HepG2 (cell line): ENCODE data around the gene SMPD1. TPM values are rescaled to one million over a fixed set of nuclear protein-coding genes. Genes with fewer than 3 reads are reported as not detected.

Experiments used
- CENPX ChIP-seq: sonication (generic); formaldehyde crosslinking; IDR thresholded peaks from 2 replicates; pipeline ENCODE4 v1.9.0; 2021; ENCODE audit warnings: mild to moderate bottlenecking, missing genetic modification reagents, moderate library complexity
- ELF3 ChIP-seq: IDR thresholded peaks from 2 replicates; pipeline ENCODE4 v1.6.1; 2016; ENCODE audit warnings: missing genetic modification reagents, missing compliant biosample characterization
- ERF ChIP-seq: IDR thresholded peaks from 2 replicates; pipeline ENCODE4 v1.6.1; 2018; ENCODE audit warnings: missing biosample characterization, missing genetic modification reagents
- PRMT3 ChIP-seq: sonication (generic); formaldehyde crosslinking; IDR thresholded peaks from 2 replicates; pipeline ENCODE4 v1.8.1; 2022; ENCODE audit warnings: low read depth, mild to moderate bottlenecking, moderate library complexity, missing genetic modification reagents, borderline replicate concordance
- RFXANK ChIP-seq: IDR thresholded peaks from 2 replicates; pipeline ENCODE4 v1.6.1; 2016
- YY1 ChIP-seq: IDR thresholded peaks from 2 replicates; pipeline ENCODE4 v1.6.1; 2011; ENCODE audit warnings: low read length, low read depth, moderate library complexity, mild to moderate bottlenecking; ENCODE audit not compliant: insufficient read depth, insufficient replicate concordance
- ZNF382 ChIP-seq: sonication (generic); formaldehyde crosslinking; IDR thresholded peaks from 2 replicates; pipeline ENCODE4 v1.5.0; 2020; ENCODE audit warnings: missing genetic modification reagents, mild to moderate bottlenecking, borderline replicate concordance
- ZNF670 ChIP-seq: sonication (generic); formaldehyde crosslinking; IDR thresholded peaks from 2 replicates; pipeline ENCODE4 v1.8.0; 2022; ENCODE audit warnings: mild to moderate bottlenecking, missing genetic modification reagents, borderline replicate concordance
- ZNF703 ChIP-seq: sonication (generic); formaldehyde crosslinking; IDR thresholded peaks from 2 replicates; pipeline ENCODE4 v1.5.1; 2020; ENCODE audit warnings: missing genetic modification reagents, mild to moderate bottlenecking, moderate library complexity, borderline replicate concordance
- ZNF781 ChIP-seq: sonication (generic); formaldehyde crosslinking; IDR thresholded peaks from 2 replicates; pipeline ENCODE4 v1.5.1; 2020; ENCODE audit warnings: borderline replicate concordance, mild to moderate bottlenecking, missing genetic modification reagents; ENCODE audit errors: not compliant biosample characterization
- ZNF792 ChIP-seq: IDR thresholded peaks from 2 replicates; pipeline ENCODE4 v1.6.1; 2016
- ZSCAN12 ChIP-seq: sonication (generic); formaldehyde crosslinking; IDR thresholded peaks from 2 replicates; pipeline ENCODE4 v1.9.0; 2021; ENCODE audit warnings: mild to moderate bottlenecking, missing genetic modification reagents
- polyA plus RNA-seq, 8 experiments: library from polyadenylated mRNA; depleted of rRNA in 3 of 8; stranded (reverse) in 7 of 8; unstranded in 1 of 8; fragments of >200 nt; fragmentation: Illumina TruSeq in 4 of 8; extraction: Trizol in 4 of 8; gene quantifications; 2 replicates each; pipeline versions ENCODE4 v1.2.1 to v1.2.3, GENCODE V29; 2011 to 2016; ENCODE audit warnings: low read depth in 4 of 8, missing spikeins in 1 of 8, mixed read lengths in 1 of 8; ENCODE audit not compliant: insufficient read depth in 1 of 8
- total RNA-seq, 5 experiments: library from RNA; depleted of rRNA; stranded (reverse); fragments of >200 nt; fragmentation: Illumina TruSeq; extraction: Trizol; gene quantifications; 2 replicates each; pipeline ENCODE4 v1.2.3, GENCODE V29; 2016; ENCODE audit warnings: low read depth in 1 of 5
- TF ChIP-seq, protein P1 (sequence below): sonication (generic); formaldehyde crosslinking; IDR thresholded peaks from 2 replicates; pipeline ENCODE4 v1.4.0; 2020; ENCODE audit warnings: missing genetic modification reagents, borderline replicate concordance
- TF ChIP-seq, protein P2 (sequence below): fragments of 450-650 bp; IDR thresholded peaks from 2 replicates; pipeline ENCODE4 v1.6.1; 2017; ENCODE audit warnings: mild to moderate bottlenecking
- TF ChIP-seq, protein P3 (sequence below): sonication (generic); formaldehyde crosslinking; IDR thresholded peaks from one replicate; pipeline ENCODE4 v1.5.1; 2020; ENCODE audit warnings: mild to moderate bottlenecking, missing genetic modification reagents; ENCODE audit errors: not compliant biosample characterization

SMPD1 gene
- total and polyA plus RNA-seq, 2 of the 13 experiments (the other 11 are each of a cell fraction or from before 2014, with no cell fraction given) = 6.3 to 8.4 TPM

DNA sequence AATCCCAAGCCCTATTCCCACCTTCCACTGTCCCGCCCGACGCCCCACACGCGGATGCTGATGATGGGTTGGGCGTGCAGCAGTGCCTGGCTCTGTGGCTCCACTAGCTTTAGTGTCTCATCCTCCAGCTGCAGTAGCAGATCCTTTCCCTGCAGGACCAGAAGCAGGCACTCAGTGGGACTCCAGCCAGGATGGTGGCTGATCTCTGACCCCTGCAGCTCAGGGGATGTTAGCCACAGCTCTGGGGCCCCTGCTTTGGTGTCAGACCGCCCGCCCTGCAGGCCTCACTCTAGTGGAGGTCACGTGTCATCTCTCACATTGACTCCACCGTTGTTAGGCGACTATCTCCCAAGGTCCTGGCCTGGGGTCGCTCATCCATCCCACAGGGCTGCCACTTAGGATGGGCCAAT, 11.8 kb downstream of the SMPD1 start (continued):
- TF ChIP-seq, protein P1, sequence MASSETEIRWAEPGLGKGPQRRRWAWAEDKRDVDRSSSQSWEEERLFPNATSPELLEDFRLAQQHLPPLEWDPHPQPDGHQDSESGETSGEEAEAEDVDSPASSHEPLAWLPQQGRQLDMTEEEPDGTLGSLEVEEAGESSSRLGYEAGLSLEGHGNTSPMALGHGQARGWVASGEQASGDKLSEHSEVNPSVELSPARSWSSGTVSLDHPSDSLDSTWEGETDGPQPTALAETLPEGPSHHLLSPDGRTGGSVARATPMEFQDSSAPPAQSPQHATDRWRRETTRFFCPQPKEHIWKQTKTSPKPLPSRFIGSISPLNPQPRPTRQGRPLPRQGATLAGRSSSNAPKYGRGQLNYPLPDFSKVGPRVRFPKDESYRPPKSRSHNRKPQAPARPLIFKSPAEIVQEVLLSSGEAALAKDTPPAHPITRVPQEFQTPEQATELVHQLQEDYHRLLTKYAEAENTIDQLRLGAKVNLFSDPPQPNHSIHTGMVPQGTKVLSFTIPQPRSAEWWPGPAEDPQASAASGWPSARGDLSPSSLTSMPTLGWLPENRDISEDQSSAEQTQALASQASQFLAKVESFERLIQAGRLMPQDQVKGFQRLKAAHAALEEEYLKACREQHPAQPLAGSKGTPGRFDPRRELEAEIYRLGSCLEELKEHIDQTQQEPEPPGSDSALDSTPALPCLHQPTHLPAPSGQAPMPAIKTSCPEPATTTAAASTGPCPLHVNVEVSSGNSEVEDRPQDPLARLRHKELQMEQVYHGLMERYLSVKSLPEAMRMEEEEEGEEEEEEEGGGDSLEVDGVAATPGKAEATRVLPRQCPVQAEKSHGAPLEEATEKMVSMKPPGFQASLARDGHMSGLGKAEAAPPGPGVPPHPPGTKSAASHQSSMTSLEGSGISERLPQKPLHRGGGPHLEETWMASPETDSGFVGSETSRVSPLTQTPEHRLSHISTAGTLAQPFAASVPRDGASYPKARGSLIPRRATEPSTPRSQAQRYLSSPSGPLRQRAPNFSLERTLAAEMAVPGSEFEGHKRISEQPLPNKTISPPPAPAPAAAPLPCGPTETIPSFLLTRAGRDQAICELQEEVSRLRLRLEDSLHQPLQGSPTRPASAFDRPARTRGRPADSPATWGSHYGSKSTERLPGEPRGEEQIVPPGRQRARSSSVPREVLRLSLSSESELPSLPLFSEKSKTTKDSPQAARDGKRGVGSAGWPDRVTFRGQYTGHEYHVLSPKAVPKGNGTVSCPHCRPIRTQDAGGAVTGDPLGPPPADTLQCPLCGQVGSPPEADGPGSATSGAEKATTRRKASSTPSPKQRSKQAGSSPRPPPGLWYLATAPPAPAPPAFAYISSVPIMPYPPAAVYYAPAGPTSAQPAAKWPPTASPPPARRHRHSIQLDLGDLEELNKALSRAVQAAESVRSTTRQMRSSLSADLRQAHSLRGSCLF (CRISPR knock-in tag) = no peak
- TF ChIP-seq PRMT3 (CRISPR knock-in tag) (no peak), ZSCAN12 (CRISPR knock-in tag) (no peak), ZNF781 (CRISPR knock-in tag) (no peak), ZNF792 (CRISPR knock-in tag) (no peak), ERF (CRISPR knock-in tag) (no peak), YY1 (no peak), ZNF670 (no peak), ZNF382 (CRISPR knock-in tag) (no peak), RFXANK (no peak), ELF3 (CRISPR knock-in tag) (no peak), CENPX (no peak), ZNF703 (no peak)
- TF ChIP-seq, protein P2, sequence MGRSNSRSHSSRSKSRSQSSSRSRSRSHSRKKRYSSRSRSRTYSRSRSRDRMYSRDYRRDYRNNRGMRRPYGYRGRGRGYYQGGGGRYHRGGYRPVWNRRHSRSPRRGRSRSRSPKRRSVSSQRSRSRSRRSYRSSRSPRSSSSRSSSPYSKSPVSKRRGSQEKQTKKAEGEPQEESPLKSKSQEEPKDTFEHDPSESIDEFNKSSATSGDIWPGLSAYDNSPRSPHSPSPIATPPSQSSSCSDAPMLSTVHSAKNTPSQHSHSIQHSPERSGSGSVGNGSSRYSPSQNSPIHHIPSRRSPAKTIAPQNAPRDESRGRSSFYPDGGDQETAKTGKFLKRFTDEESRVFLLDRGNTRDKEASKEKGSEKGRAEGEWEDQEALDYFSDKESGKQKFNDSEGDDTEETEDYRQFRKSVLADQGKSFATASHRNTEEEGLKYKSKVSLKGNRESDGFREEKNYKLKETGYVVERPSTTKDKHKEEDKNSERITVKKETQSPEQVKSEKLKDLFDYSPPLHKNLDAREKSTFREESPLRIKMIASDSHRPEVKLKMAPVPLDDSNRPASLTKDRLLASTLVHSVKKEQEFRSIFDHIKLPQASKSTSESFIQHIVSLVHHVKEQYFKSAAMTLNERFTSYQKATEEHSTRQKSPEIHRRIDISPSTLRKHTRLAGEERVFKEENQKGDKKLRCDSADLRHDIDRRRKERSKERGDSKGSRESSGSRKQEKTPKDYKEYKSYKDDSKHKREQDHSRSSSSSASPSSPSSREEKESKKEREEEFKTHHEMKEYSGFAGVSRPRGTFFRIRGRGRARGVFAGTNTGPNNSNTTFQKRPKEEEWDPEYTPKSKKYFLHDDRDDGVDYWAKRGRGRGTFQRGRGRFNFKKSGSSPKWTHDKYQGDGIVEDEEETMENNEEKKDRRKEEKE = no peak
- TF ChIP-seq, protein P3, sequence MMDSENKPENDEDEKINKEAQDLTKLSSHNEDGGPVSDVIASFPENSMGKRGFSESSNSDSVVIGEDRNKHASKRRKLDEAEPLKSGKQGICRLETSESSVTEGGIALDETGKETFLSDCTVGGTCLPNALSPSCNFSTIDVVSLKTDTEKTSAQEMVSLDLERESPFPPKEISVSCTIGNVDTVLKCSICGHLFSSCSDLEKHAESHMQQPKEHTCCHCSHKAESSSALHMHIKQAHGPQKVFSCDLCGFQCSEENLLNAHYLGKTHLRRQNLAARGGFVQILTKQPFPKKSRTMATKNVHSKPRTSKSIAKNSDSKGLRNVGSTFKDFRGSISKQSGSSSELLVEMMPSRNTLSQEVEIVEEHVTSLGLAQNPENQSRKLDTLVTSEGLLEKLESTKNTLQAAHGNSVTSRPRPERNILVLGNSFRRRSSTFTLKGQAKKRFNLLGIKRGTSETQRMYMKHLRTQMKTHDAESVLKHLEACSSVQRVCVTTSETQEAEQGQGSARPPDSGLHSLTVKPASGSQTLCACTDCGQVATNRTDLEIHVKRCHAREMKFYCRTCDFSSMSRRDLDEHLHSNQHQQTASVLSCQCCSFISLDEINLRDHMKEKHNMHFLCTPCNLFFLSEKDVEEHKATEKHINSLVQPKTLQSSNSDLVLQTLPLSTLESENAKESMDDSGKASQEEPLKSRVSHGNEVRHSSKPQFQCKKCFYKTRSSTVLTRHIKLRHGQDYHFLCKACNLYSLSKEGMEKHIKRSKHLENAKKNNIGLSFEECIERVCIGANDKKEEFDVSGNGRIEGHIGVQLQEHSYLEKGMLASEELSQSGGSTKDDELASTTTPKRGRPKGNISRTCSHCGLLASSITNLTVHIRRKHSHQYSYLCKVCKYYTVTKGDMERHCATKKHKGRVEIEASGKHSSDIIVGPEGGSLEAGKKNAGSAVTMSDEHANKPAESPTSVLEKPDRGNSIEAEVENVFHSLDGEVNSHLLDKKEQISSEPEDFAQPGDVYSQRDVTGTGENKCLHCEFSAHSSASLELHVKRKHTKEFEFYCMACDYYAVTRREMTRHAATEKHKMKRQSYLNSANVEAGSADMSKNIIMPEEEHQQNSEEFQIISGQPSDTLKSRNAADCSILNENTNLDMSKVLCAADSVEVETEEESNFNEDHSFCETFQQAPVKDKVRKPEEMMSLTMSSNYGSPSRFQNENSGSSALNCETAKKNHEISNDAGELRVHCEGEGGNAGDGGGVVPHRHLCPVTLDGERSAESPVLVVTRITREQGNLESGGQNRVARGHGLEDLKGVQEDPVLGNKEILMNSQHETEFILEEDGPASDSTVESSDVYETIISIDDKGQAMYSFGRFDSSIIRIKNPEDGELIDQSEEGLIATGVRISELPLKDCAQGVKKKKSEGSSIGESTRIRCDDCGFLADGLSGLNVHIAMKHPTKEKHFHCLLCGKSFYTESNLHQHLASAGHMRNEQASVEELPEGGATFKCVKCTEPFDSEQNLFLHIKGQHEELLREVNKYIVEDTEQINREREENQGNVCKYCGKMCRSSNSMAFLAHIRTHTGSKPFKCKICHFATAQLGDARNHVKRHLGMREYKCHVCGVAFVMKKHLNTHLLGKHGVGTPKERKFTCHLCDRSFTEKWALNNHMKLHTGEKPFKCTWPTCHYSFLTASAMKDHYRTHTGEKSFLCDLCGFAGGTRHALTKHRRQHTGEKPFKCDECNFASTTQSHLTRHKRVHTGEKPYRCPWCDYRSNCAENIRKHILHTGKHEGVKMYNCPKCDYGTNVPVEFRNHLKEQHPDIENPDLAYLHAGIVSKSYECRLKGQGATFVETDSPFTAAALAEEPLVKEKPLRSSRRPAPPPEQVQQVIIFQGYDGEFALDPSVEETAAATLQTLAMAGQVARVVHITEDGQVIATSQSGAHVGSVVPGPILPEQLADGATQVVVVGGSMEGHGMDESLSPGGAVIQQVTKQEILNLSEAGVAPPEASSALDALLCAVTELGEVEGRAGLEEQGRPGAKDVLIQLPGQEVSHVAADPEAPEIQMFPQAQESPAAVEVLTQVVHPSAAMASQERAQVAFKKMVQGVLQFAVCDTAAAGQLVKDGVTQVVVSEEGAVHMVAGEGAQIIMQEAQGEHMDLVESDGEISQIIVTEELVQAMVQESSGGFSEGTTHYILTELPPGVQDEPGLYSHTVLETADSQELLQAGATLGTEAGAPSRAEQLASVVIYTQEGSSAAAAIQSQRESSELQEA = no peak
